HFF-Myc (cell line): ENCODE measurements around the gene MAP2K1.
"Not testable (repeated sequence)": the region's sequence is repeated elsewhere in the genome, so short reads cannot be mapped to it uniquely, and the experiment has no call there.

Source experiments
- DNase-seq: peaks from one replicate; pipeline ENCODE4 v3.0.0-alpha.2; 2011; ENCODE audit warnings: low read depth; ENCODE audit errors: extremely low read depth
- H3K4me3 ChIP-seq: replicated peaks from 2 replicates; pipeline ENCODE4 v1.5.1; 2011; ENCODE audit warnings: low read depth, mild to moderate bottlenecking, control low read depth, low read length
- TF ChIP-seq, protein P1 (sequence below): IDR thresholded peaks from 2 replicates; pipeline ENCODE4 v1.5.1; 2012; ENCODE audit warnings: mild to moderate bottlenecking, low read depth, low read length, control low read depth; ENCODE audit errors: missing control alignments

The MAP2K1 gene

GRCh38 chr15:66386204-66387123 is at the start of gene MAP2K1:
MAP2K1 (plus strand) TSS chr15:66386912; CDS start chr15:66387348, 436 bp downstream.
- TF ChIP-seq, protein P1, sequence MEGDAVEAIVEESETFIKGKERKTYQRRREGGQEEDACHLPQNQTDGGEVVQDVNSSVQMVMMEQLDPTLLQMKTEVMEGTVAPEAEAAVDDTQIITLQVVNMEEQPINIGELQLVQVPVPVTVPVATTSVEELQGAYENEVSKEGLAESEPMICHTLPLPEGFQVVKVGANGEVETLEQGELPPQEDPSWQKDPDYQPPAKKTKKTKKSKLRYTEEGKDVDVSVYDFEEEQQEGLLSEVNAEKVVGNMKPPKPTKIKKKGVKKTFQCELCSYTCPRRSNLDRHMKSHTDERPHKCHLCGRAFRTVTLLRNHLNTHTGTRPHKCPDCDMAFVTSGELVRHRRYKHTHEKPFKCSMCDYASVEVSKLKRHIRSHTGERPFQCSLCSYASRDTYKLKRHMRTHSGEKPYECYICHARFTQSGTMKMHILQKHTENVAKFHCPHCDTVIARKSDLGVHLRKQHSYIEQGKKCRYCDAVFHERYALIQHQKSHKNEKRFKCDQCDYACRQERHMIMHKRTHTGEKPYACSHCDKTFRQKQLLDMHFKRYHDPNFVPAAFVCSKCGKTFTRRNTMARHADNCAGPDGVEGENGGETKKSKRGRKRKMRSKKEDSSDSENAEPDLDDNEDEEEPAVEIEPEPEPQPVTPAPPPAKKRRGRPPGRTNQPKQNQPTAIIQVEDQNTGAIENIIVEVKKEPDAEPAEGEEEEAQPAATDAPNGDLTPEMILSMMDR = peak; percentile 54
- H3K4me3 ChIP-seq = peak within 1 kb of the TSS; percentile 71
- peak; percentile 79 for DNase-seq

DNA sequence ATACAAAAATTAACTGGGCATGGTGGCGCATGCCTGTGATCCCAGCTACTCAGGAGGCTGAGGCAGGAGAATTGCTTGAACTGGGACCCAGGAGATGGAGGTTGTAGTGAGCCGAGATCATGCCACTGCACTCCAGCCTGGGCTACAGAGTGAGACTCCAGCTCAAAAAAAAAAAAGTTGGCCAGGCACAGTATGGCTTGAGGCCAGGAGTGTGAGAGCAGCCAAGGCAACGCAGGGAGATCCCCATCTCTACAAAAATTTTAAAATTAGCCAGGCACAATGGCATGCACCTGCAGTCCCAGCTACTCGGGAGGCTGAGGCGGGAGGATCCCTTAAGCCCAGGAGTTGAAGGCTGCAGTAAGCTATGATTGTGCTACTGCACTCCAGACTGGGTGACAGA is 38.2 kb upstream of the MAP2K1 start:
- not testable (repeated sequence) for H3K4me3 ChIP-seq, DNase-seq

DNA sequence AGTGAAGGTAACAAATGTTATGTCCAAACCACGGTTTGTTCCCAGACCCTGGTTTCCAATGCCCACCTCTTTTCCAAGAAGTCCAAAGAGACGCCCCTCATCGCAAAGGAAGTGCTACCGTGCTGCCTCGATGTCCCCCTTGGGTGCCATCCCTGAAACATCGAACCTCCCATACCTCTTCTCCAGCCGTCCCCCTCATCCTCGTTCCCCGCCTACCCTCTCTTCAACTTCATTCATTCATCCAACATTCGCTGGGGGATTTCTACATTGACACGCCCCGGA is 30.7 kb upstream of the MAP2K1 start:
- no peak for DNase-seq
- peak overlapping the region; percentile 86 for H3K4me3 ChIP-seq
- TF ChIP-seq, protein P1 = no peak

- peak within 1 kb of the TSS; percentile 86 for H3K4me3 ChIP-seq
- TF ChIP-seq, protein P1 = no peak
- peak; percentile 73 for DNase-seq
Measured at GRCh38 chr15:66356359-66357236, 30.1 kb upstream of the MAP2K1 start, which contains the start of gene TIPIN. TIPIN (minus strand) TSS chr15:66356685; CDS start chr15:66352947, 3,738 bp downstream.

DNA sequence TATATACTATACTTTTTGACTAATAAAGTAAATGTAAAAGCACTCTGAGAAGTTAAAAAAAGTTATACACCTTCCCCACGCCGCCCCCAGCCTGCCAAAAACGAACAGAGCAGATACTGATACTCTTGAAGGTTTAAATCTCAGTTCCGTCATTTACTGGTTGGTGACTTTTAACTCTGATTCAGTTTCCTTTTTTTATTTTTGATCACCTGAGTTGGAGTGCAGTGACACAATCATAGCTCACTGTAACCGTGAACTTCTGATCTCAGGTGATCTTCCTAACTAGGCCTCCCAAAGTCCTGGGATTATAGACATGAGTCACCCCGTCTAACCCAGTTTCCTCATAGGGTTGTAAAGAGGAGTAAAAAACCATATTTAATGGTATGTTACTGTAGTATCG is 27.0 kb upstream of the MAP2K1 start:
- no peak overlapping the region for H3K4me3 ChIP-seq
- no peak for DNase-seq
- TF ChIP-seq, protein P1 = no peak

DNA sequence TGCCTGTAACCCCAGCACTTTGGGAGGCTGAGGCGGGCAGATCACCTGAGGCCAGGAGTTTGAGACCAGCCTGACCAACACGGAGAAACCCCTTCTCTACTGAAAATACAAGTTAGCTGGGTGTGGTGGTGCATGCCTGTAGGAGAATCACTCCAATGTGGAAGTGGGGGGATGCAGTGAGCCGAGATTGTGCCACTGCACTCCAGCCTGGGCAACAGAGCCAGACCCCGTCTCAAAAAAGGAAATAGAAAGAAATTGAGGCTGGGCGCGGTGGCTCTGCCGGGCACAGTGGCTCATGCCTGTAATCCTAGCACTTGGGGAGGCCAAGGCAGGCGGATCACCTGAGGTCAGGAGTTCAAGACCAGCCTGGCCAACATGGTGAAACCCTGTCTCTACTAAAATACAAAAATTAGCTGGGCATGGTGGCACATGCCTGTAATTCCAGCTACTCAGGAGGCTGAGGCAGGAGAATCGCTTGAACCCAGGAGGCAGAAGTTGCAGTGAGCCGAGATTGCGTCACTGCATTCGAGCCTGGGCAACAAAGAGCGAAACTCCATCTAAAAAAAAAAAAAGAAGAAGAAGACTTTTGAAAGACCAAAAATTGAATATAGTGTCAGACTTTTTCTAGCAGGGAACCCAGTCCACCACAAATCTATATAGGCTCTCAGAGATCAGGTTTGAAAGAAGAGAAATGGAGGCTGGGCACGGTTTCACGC is 24.8 kb upstream of the MAP2K1 start:
- not testable (repeated sequence) for DNase-seq, H3K4me3 ChIP-seq

DNA sequence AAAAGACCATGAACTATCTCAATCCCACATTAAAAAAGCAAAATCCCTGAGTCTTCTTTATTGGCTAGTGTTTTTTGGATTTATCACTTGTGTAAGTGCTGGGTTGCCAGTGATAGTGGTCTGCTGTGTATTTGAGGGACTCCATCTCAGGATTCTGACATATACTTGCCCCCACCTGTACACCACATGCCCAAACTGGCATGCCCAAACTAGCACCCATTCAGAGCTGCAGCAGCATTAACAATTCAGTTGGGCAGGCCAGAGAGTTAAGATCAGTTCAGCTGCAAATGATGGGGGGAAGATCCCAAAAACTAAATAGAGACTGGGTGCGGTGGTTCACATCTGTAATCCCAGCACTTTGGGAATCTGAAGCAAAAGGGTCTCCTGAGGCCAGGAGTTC is 23.9 kb upstream of the MAP2K1 start:
- TF ChIP-seq, protein P1 = no peak
- no peak overlapping the region for H3K4me3 ChIP-seq
- DNase-seq = no peak
